Cardiac muscle cell (in vitro differentiated cells and primary cell): Measurements from ENCODE around the gene CFAP298. TPM values are rescaled to one million over a fixed set of nuclear protein-coding genes. Genes with fewer than 3 reads are reported as not detected.

Experiments used
- DNase-seq, 2 donors: peaks; one replicate each; pipeline versions ENCODE4 v3.0.0 to v3.0.0-alpha.2; 2010 to 2017; ENCODE audit warnings: low read depth in 1 of 2, low spot score in 1 of 2
- H3K27ac ChIP-seq: fragments of 200-600 bp; sonication (generic); 2 replicates; pipeline ENCODE4 v1.5.1; 2016
- H3K27me3 ChIP-seq: fragments of 200-600 bp; sonication (generic); 2 replicates; pipeline ENCODE4 v1.6.0; 2016; ENCODE audit warnings: control low read depth
- H3K36me3 ChIP-seq: fragments of 200-600 bp; sonication (generic); 2 replicates; pipeline ENCODE4 v1.5.1; 2016; ENCODE audit warnings: control low read depth
- H3K4me1 ChIP-seq: fragments of 200-600 bp; sonication (generic); 2 replicates; pipeline ENCODE4 v1.8.1; 2017; ENCODE audit warnings: low read depth, mild to moderate bottlenecking, mixed run types
- H3K4me3 ChIP-seq: fragments of 200-600 bp; sonication (generic); 2 replicates; pipeline ENCODE4 v1.5.1; 2016; ENCODE audit warnings: mild to moderate bottlenecking
- H3K9me3 ChIP-seq: fragments of 200-600 bp; sonication (generic); 2 replicates; pipeline ENCODE4 v1.5.1; 2017; ENCODE audit warnings: low read depth, mild to moderate bottlenecking, control low read depth
- CTCF ChIP-seq: IDR thresholded peaks from 2 replicates; pipeline ENCODE4 v1.5.1; 2012; ENCODE audit warnings: low read depth, mild to moderate bottlenecking, low read length
- polyA plus RNA-seq: library from polyadenylated mRNA; unstranded; fragments of >200 nt; fragmentation: Nextera tagmentation; extraction: Ambion mirVana; gene quantifications from 2 replicates; pipeline ENCODE4 v1.2.1, GENCODE V29; 2016
- total RNA-seq: library from RNA; depleted of rRNA; stranded (reverse); fragments of >200 nt; gene quantifications from 2 replicates; pipeline ENCODE4 v1.2.3, GENCODE V29; 2016

CFAP298 gene
- total and polyA plus RNA-seq, 2 experiments from 2014 or later: 52.1 to 57.1 TPM

GRCh38 chr21:32593690-32594089 is 18.5 kb downstream of the CFAP298 start:
- Histone ChIP-seq H3K9me3 (no peaks in the 10 kb centered on the region), H3K36me3 (no peaks in the 10 kb centered on the region), H3K27me3 (no peaks in the 10 kb centered on the region), H3K4me1 (no peaks in the 10 kb centered on the region), H3K4me3 (no peak overlapping the region), H3K27ac (no peak overlapping the region)
- no peak for TF ChIP-seq CTCF
- DNase-seq: no peak

GRCh38 chr21:32592929-32593502 is 19.2 kb downstream of the CFAP298 start:
- Histone ChIP-seq H3K9me3 (no peaks in the 10 kb centered on the region), H3K4me1 (no peaks in the 10 kb centered on the region), H3K27me3 (no peaks in the 10 kb centered on the region), H3K4me3 (no peak overlapping the region), H3K27ac (no peak overlapping the region), H3K36me3 (no peaks in the 10 kb centered on the region)
- no peak for DNase-seq
- no peak for TF ChIP-seq CTCF

GRCh38 chr21:32590130-32590529 is 22.0 kb downstream of the CFAP298 start:
- TF ChIP-seq CTCF: no peak
- no peaks in the 10 kb centered on the region for H3K27me3 ChIP-seq
- no peaks in the 10 kb centered on the region for H3K36me3 ChIP-seq
- no peaks in the 10 kb centered on the region for H3K4me1 ChIP-seq
- H3K4me3 ChIP-seq: no peak overlapping the region
- H3K9me3 ChIP-seq: no peaks in the 10 kb centered on the region
- H3K27ac ChIP-seq: no peak overlapping the region
- no peak for DNase-seq

- no peaks in the 10 kb centered on the region for H3K27me3 ChIP-seq
These were observed 24.5 kb downstream of the CFAP298 start for GRCh38 chr21:32587651-32588050.

GRCh38 chr21:32587120-32587519 is 25.1 kb downstream of the CFAP298 start:
- no peaks in the 10 kb centered on the region for H3K9me3 ChIP-seq
- no peak for TF ChIP-seq CTCF
- H3K4me1 ChIP-seq: no peaks in the 10 kb centered on the region
- no peaks in the 10 kb centered on the region for H3K36me3 ChIP-seq
- DNase-seq: no peak
- H3K27ac ChIP-seq: no peak overlapping the region
- no peaks in the 10 kb centered on the region for H3K27me3 ChIP-seq
- H3K4me3 ChIP-seq: no peak overlapping the region

More at GRCh38 chr21:32587651-32588050, 24.5 kb downstream of the CFAP298 start:
- no peaks in the 10 kb centered on the region for H3K4me1 ChIP-seq
- DNase-seq: no peak
- H3K36me3 ChIP-seq: no peaks in the 10 kb centered on the region
- H3K4me3 ChIP-seq: no peak overlapping the region
- no peak for TF ChIP-seq CTCF
- H3K27ac ChIP-seq: no peak overlapping the region
- H3K9me3 ChIP-seq: no peaks in the 10 kb centered on the region

GRCh38 chr21:32585970-32586369 is 26.2 kb downstream of the CFAP298 start:
- no peak for DNase-seq
- H3K36me3 ChIP-seq: no peaks in the 10 kb centered on the region
- H3K27me3 ChIP-seq: no peaks in the 10 kb centered on the region

More at GRCh38 chr21:32585970-32586369, 26.2 kb downstream of the CFAP298 start:
- H3K9me3 ChIP-seq: no peaks in the 10 kb centered on the region
- H3K4me3 ChIP-seq: no peak overlapping the region
- TF ChIP-seq CTCF: no peak
- no peak overlapping the region for H3K27ac ChIP-seq
- no peaks in the 10 kb centered on the region for H3K4me1 ChIP-seq
